ENCODE measurements around the gene EHF. TPM values are rescaled to one million over a fixed set of nuclear protein-coding genes. Genes with fewer than 3 reads are reported as not detected.
A peak's percentile ranks its signal among the peaks of the same experiment; 100 is the strongest.

EHF gene
- total and polyA plus RNA-seq, 3 experiments from 2014 or later = 0.20 to 0.58 TPM; not detected in 1

- Mint-ChIP-seq H3K27me3 (peaks cover 23 to 25% of the 10 kb centered on the region in 2 donors), H3K36me3 (peaks cover 0 to 4% (median 0%) of the 10 kb centered on the region in 3 donors), H3K9me3 (peaks cover 0 to 4% (median 0%) of the 10 kb centered on the region in 5 donors), H3K4me3 (no peak overlapping the region), H3K4me1 (peaks cover 6 to 17% (median 9%) of the 10 kb centered on the region in 3 donors), H3K27ac (no peak overlapping the region)
- H3K36me3 ChIP-seq (ENCODE audit: insufficient read depth, low read length) = no peaks in the 10 kb centered on the region
- peaks cover 3% of the 10 kb centered on the region for H3K4me1 ChIP-seq (ENCODE audit: insufficient read depth, low read length)
- no peaks in the 10 kb centered on the region for H3K9me3 ChIP-seq (ENCODE audit: low read length)
- no peak overlapping the region for H3K27ac ChIP-seq (ENCODE audit: low read depth, low read length)
- no peak for DNase-seq
- no peak overlapping the region for H3K4me3 ChIP-seq (ENCODE audit: low read length)
- POLR2A ChIA-PET = interaction anchor here (0.6 kb wide), 1 partner anchor 35 kb away, joined by 3 read pairs; no protein-coding TSS in a partner anchor
- H3K27me3 ChIP-seq (ENCODE audit: insufficient read depth, low read length, poor library complexity, severe bottlenecking) = no peaks in the 10 kb centered on the region
- CTCF ChIA-PET = no interaction called here
These were observed 983 bp downstream of the EHF start for GRCh38 chr11:34621876-34622275.

GRCh38 chr11:34623463-34623862, 2.6 kb downstream of the EHF start:
- Histone ChIP-seq H3K4me3 (ENCODE audit: low read length) (no peak overlapping the region), H3K27ac (ENCODE audit: low read depth, low read length) (no peak overlapping the region), H3K36me3 (ENCODE audit: insufficient read depth, low read length) (no peaks in the 10 kb centered on the region), H3K9me3 (ENCODE audit: low read length) (no peaks in the 10 kb centered on the region), H3K4me1 (ENCODE audit: insufficient read depth, low read length) (peaks cover 3% of the 10 kb centered on the region), H3K27me3 (ENCODE audit: insufficient read depth, low read length, poor library complexity, severe bottlenecking) (no peaks in the 10 kb centered on the region)
- POLR2A ChIA-PET = interaction anchor here (0.7 kb wide), 1 partner anchor 27 kb away, joined by 3 read pairs; no protein-coding TSS in a partner anchor
- no peak for DNase-seq
- peak overlapping the region in 1 of 7 donors; percentile 68 for H3K4me3 Mint-ChIP-seq
- H3K9me3 Mint-ChIP-seq = peaks cover 0 to 4% (median 0%) of the 10 kb centered on the region in 5 donors
- H3K36me3 Mint-ChIP-seq = peaks cover 0 to 4% (median 0%) of the 10 kb centered on the region in 3 donors
- H3K4me1 Mint-ChIP-seq = peaks cover 6 to 17% (median 9%) of the 10 kb centered on the region in 3 donors
- H3K27me3 Mint-ChIP-seq = peaks cover 23 to 27% of the 10 kb centered on the region in 2 donors
- CTCF ChIA-PET = interaction anchor here (1.0 kb wide), 1 partner anchor 27 kb away, joined by 3 read pairs; no protein-coding TSS in a partner anchor
- peak overlapping the region in 1 of 8 donors; percentile 60 for H3K27ac Mint-ChIP-seq

- Histone ChIP-seq H3K4me1 (ENCODE audit: insufficient read depth, low read length) (peaks cover 3% of the 10 kb centered on the region), H3K27me3 (ENCODE audit: insufficient read depth, low read length, poor library complexity, severe bottlenecking) (no peaks in the 10 kb centered on the region), H3K9me3 (ENCODE audit: low read length) (no peaks in the 10 kb centered on the region), H3K4me3 (ENCODE audit: low read length) (no peak overlapping the region), H3K27ac (ENCODE audit: low read depth, low read length) (no peak overlapping the region), H3K36me3 (ENCODE audit: insufficient read depth, low read length) (no peaks in the 10 kb centered on the region)
- peak overlapping the region in 6 of 7 donors; percentile 6 to 68 (median 22) for H3K4me3 Mint-ChIP-seq
- peak in 4 of 5 donors; percentile 21 to 62 (median 44) for DNase-seq
- peak overlapping the region in 3 of 8 donors; percentile 26 to 60 (median 37) for H3K27ac Mint-ChIP-seq
- H3K9me3 Mint-ChIP-seq = peaks cover 0 to 4% (median 0%) of the 10 kb centered on the region in 5 donors
- ChIA-PET CTCF (interaction anchor here (1.0 kb wide), 1 partner anchor 26 kb away, joined by 3 read pairs; no protein-coding TSS in a partner anchor), POLR2A (interaction anchor here (0.7 kb wide), 1 partner anchor 26 kb away, joined by 3 read pairs; no protein-coding TSS in a partner anchor)
- peaks cover 6 to 17% (median 9%) of the 10 kb centered on the region in 3 donors for H3K4me1 Mint-ChIP-seq
- H3K27me3 Mint-ChIP-seq = peaks cover 23 to 27% of the 10 kb centered on the region in 2 donors
- H3K36me3 Mint-ChIP-seq = peaks cover 0 to 4% (median 1%) of the 10 kb centered on the region in 3 donors
These were observed 3.2 kb downstream of the EHF start for GRCh38 chr11:34624069-34624468.

GRCh38 chr11:34625576-34625975, 4.7 kb downstream of the EHF start:
- peaks cover 0 to 4% (median 0%) of the 10 kb centered on the region in 5 donors for H3K9me3 Mint-ChIP-seq
- POLR2A ChIA-PET = no interaction called here
- H3K4me1 ChIP-seq (ENCODE audit: insufficient read depth, low read length) = peaks cover 3% of the 10 kb centered on the region
- H3K4me1 Mint-ChIP-seq = peaks cover 6 to 17% (median 9%) of the 10 kb centered on the region in 3 donors
- H3K9me3 ChIP-seq (ENCODE audit: low read length) = no peaks in the 10 kb centered on the region
- H3K36me3 ChIP-seq (ENCODE audit: insufficient read depth, low read length) = no peaks in the 10 kb centered on the region
- no peak overlapping the region for H3K27ac Mint-ChIP-seq
- DNase-seq = no peak
- no peaks in the 10 kb centered on the region for H3K27me3 ChIP-seq (ENCODE audit: insufficient read depth, low read length, poor library complexity, severe bottlenecking)
- CTCF ChIA-PET = no interaction called here
- peaks cover 23 to 27% of the 10 kb centered on the region in 2 donors for H3K27me3 Mint-ChIP-seq
- H3K36me3 Mint-ChIP-seq = peaks cover 0 to 4% (median 1%) of the 10 kb centered on the region in 3 donors
- no peak overlapping the region for H3K4me3 ChIP-seq (ENCODE audit: low read length)
- no peak overlapping the region for H3K27ac ChIP-seq (ENCODE audit: low read depth, low read length)
- H3K4me3 Mint-ChIP-seq = peak overlapping the region in 1 of 7 donors; percentile 44

GRCh38 chr11:34626393-34626792, 5.5 kb downstream of the EHF start:
- Histone ChIP-seq H3K27ac (ENCODE audit: low read depth, low read length) (no peak overlapping the region), H3K27me3 (ENCODE audit: insufficient read depth, low read length, poor library complexity, severe bottlenecking) (no peaks in the 10 kb centered on the region), H3K36me3 (ENCODE audit: insufficient read depth, low read length) (no peaks in the 10 kb centered on the region), H3K4me3 (ENCODE audit: low read length) (no peak overlapping the region), H3K4me1 (ENCODE audit: insufficient read depth, low read length) (peaks cover 3% of the 10 kb centered on the region), H3K9me3 (ENCODE audit: low read length) (no peaks in the 10 kb centered on the region)
- no peak for DNase-seq
- H3K9me3 Mint-ChIP-seq = peaks cover 0 to 4% (median 0%) of the 10 kb centered on the region in 5 donors
- H3K36me3 Mint-ChIP-seq = peaks cover 0 to 4% (median 1%) of the 10 kb centered on the region in 3 donors
- CTCF ChIA-PET = no interaction called here
- H3K27me3 Mint-ChIP-seq = peaks cover 23 to 27% of the 10 kb centered on the region in 2 donors
- POLR2A ChIA-PET = no interaction called here
- H3K4me3 Mint-ChIP-seq = no peak overlapping the region
- H3K27ac Mint-ChIP-seq = no peak overlapping the region
- H3K4me1 Mint-ChIP-seq = peaks cover 6 to 17% (median 9%) of the 10 kb centered on the region in 3 donors

- no peaks in the 10 kb centered on the region for H3K27me3 ChIP-seq (ENCODE audit: insufficient read depth, low read length, poor library complexity, severe bottlenecking)
- H3K27me3 Mint-ChIP-seq = peaks cover 19 to 23% of the 10 kb centered on the region in 2 donors
- CTCF ChIA-PET = no interaction called here
- no peak for DNase-seq
- POLR2A ChIA-PET = no interaction called here
- peaks cover 3% of the 10 kb centered on the region for H3K4me1 ChIP-seq (ENCODE audit: insufficient read depth, low read length)
- no peak overlapping the region for H3K27ac ChIP-seq (ENCODE audit: low read depth, low read length)
- no peaks in the 10 kb centered on the region for H3K36me3 ChIP-seq (ENCODE audit: insufficient read depth, low read length)
- no peaks in the 10 kb centered on the region for H3K9me3 ChIP-seq (ENCODE audit: low read length)
- peaks cover 0 to 2% (median 1%) of the 10 kb centered on the region in 3 donors for H3K36me3 Mint-ChIP-seq
- no peak overlapping the region for H3K4me3 ChIP-seq (ENCODE audit: low read length)
- no peak overlapping the region for H3K27ac Mint-ChIP-seq
- no peak overlapping the region for H3K4me3 Mint-ChIP-seq
- H3K9me3 Mint-ChIP-seq = peaks cover 0 to 1% (median 0%) of the 10 kb centered on the region in 5 donors
- H3K4me1 Mint-ChIP-seq = peaks cover 6 to 17% (median 9%) of the 10 kb centered on the region in 3 donors
These were observed 6.3 kb downstream of the EHF start for GRCh38 chr11:34627197-34627596.

- Mint-ChIP-seq H3K4me1 (peaks cover 9 to 20% (median 17%) of the 10 kb centered on the region in 3 donors), H3K9me3 (no peaks in the 10 kb centered on the region), H3K27me3 (peaks cover 5 to 7% of the 10 kb centered on the region in 2 donors), H3K36me3 (peaks cover 0 to 5% (median 0%) of the 10 kb centered on the region in 3 donors), H3K4me3 (no peak overlapping the region), H3K27ac (no peak overlapping the region)
- CTCF ChIA-PET = no interaction called here
- Histone ChIP-seq H3K4me1 (ENCODE audit: insufficient read depth, low read length) (peaks cover 15% of the 10 kb centered on the region), H3K36me3 (ENCODE audit: insufficient read depth, low read length) (no peaks in the 10 kb centered on the region), H3K27ac (ENCODE audit: low read depth, low read length) (no peak overlapping the region), H3K9me3 (ENCODE audit: low read length) (no peaks in the 10 kb centered on the region), H3K27me3 (ENCODE audit: insufficient read depth, low read length, poor library complexity, severe bottlenecking) (no peaks in the 10 kb centered on the region), H3K4me3 (ENCODE audit: low read length) (no peak overlapping the region)
- DNase-seq = no peak
- POLR2A ChIA-PET = no interaction called here
These were observed 8.8 kb downstream of the EHF start for GRCh38 chr11:34629711-34630110.

- CTCF ChIA-PET = no interaction called here
- Mint-ChIP-seq H3K4me1 (peaks cover 9 to 20% (median 20%) of the 10 kb centered on the region in 3 donors), H3K27me3 (peaks cover 2 to 7% of the 10 kb centered on the region in 2 donors), H3K36me3 (peaks cover 0 to 5% (median 0%) of the 10 kb centered on the region in 3 donors), H3K27ac (peak overlapping the region in 1 of 8 donors; percentile 36), H3K9me3 (no peaks in the 10 kb centered on the region), H3K4me3 (no peak overlapping the region)
- Histone ChIP-seq H3K9me3 (ENCODE audit: low read length) (no peaks in the 10 kb centered on the region), H3K27me3 (ENCODE audit: insufficient read depth, low read length, poor library complexity, severe bottlenecking) (no peaks in the 10 kb centered on the region), H3K36me3 (ENCODE audit: insufficient read depth, low read length) (no peaks in the 10 kb centered on the region), H3K4me1 (ENCODE audit: insufficient read depth, low read length) (peaks cover 16% of the 10 kb centered on the region), H3K4me3 (ENCODE audit: low read length) (no peak overlapping the region), H3K27ac (ENCODE audit: low read depth, low read length) (no peak overlapping the region)
- POLR2A ChIA-PET = no interaction called here
- no peak for DNase-seq
These were observed 9.7 kb downstream of the EHF start for GRCh38 chr11:34630544-34630943.

Data from CD8-positive, alpha-beta memory T cell (primary cell).